Lower leg skin (tissue), 3 donors: Measurements from ENCODE around the gene PRR13.

Experiments
- CTCF ChIP-seq, 3 donors: fragments of 450-650 bp; IDR thresholded peaks; one replicate each; pipeline ENCODE4 v1.5.1; 2016; ENCODE audit warnings: antibody characterized with exemption in 3 of 3, mild to moderate bottlenecking in 3 of 3, moderate library complexity in 2 of 3
- POLR2A ChIP-seq, 2 donors: fragments of 450-650 bp; IDR thresholded peaks; one replicate each; pipeline ENCODE4 v1.6.1; 2016 to 2017; ENCODE audit warnings: antibody characterized with exemption in 2 of 2, mild to moderate bottlenecking in 1 of 2, moderate library complexity in 1 of 2

- no peak for TF ChIP-seq CTCF (IDR thresholded peaks at IDR 0.05)
- no peak for TF ChIP-seq POLR2A (IDR thresholded peaks at IDR 0.05)
Observed at GRCh38 chr12:53452159-53453077, 10.9 kb downstream of the PRR13 start.
